Measurements from ENCODE around the gene FAM229B.
"Not testable (repeated sequence)": the region's sequence is repeated elsewhere in the genome, so short reads cannot be mapped to it uniquely, and the experiment has no call there.

FAM229B gene

GRCh38 chr6:112047523-112047922 is 39.9 kb upstream of the FAM229B start:
- H3K27ac ChIP-seq (ENCODE audit: low read depth, low read length); H3K27me3 ChIP-seq (ENCODE audit: insufficient read depth, low read length); H3K9ac ChIP-seq (ENCODE audit: low read depth, low read length); H3K4me1 ChIP-seq (ENCODE audit: insufficient read depth, low read length); H3K36me3 ChIP-seq (ENCODE audit: insufficient read depth, low read length); H3K4me3 ChIP-seq (ENCODE audit: low read length); H3K9me3 ChIP-seq (ENCODE audit: insufficient read depth, low read depth, low read length): not testable (repeated sequence)
- 95% methylated on average over 25 of the region's 25 CpGs for WGBS

- Histone ChIP-seq H3K27me3 (ENCODE audit: insufficient read depth, low read length) (no peaks in the 10 kb centered on the region), H3K4me1 (ENCODE audit: insufficient read depth, low read length) (no peaks in the 10 kb centered on the region), H3K4me3 (ENCODE audit: low read length) (no peak overlapping the region), H3K9ac (ENCODE audit: low read depth, low read length) (no peak overlapping the region), H3K9me3 (ENCODE audit: insufficient read depth, low read depth, low read length) (0 out of 2 replicates have a peak, but pooled peaks cover 6% of the 10 kb centered on the region), H3K27ac (ENCODE audit: low read depth, low read length) (no peak overlapping the region), H3K36me3 (ENCODE audit: insufficient read depth, low read length) (no peaks in the 10 kb centered on the region)
- WGBS = 89% methylated on average over 5 of the region's 6 CpGs
Observed at GRCh38 chr6:112049026-112049799, 38.2 kb upstream of the FAM229B start.

- no peak overlapping the region for H3K9ac ChIP-seq (ENCODE audit: low read depth, low read length)
- 95% methylated on average over 7 of the region's 7 CpGs for WGBS
- no peak overlapping the region for H3K27ac ChIP-seq (ENCODE audit: low read depth, low read length)
- no peaks in the 10 kb centered on the region for H3K36me3 ChIP-seq (ENCODE audit: insufficient read depth, low read length)
- no peak overlapping the region for H3K4me3 ChIP-seq (ENCODE audit: low read length)
- H3K9me3 ChIP-seq (ENCODE audit: insufficient read depth, low read depth, low read length) = 0 out of 2 replicates have a peak, but pooled peaks cover 6% of the 10 kb centered on the region
- H3K4me1 ChIP-seq (ENCODE audit: insufficient read depth, low read length) = no peaks in the 10 kb centered on the region
- no peaks in the 10 kb centered on the region for H3K27me3 ChIP-seq (ENCODE audit: insufficient read depth, low read length)
Observed at GRCh38 chr6:112049996-112050395, 37.4 kb upstream of the FAM229B start.

- Histone ChIP-seq H3K4me3 (ENCODE audit: low read length) (no peak overlapping the region), H3K27me3 (ENCODE audit: insufficient read depth, low read length) (no peaks in the 10 kb centered on the region), H3K36me3 (ENCODE audit: insufficient read depth, low read length) (no peaks in the 10 kb centered on the region), H3K27ac (ENCODE audit: low read depth, low read length) (no peak overlapping the region), H3K9me3 (ENCODE audit: insufficient read depth, low read depth, low read length) (0 out of 2 replicates have a peak, but pooled peaks cover 6% of the 10 kb centered on the region), H3K9ac (ENCODE audit: low read depth, low read length) (no peak overlapping the region), H3K4me1 (ENCODE audit: insufficient read depth, low read length) (no peaks in the 10 kb centered on the region)
- 89% methylated on average over 5 of the region's 5 CpGs for WGBS
Observed at GRCh38 chr6:112050429-112050828, 37.0 kb upstream of the FAM229B start.

GRCh38 chr6:112051251-112051740 is 36.1 kb upstream of the FAM229B start:
- not testable (repeated sequence) for H3K4me3 ChIP-seq (ENCODE audit: low read length); H3K36me3 ChIP-seq (ENCODE audit: insufficient read depth, low read length); H3K4me1 ChIP-seq (ENCODE audit: insufficient read depth, low read length); H3K9me3 ChIP-seq (ENCODE audit: insufficient read depth, low read depth, low read length); H3K27me3 ChIP-seq (ENCODE audit: insufficient read depth, low read length); H3K9ac ChIP-seq (ENCODE audit: low read depth, low read length); H3K27ac ChIP-seq (ENCODE audit: low read depth, low read length)
- 100% methylated on average over 1 of the region's 4 CpGs for WGBS

- H3K9me3 ChIP-seq (ENCODE audit: insufficient read depth, low read depth, low read length) = no peaks in the 10 kb centered on the region
- no peak within 1 kb of the TSS for H3K27ac ChIP-seq (ENCODE audit: low read depth, low read length)
- H3K36me3 ChIP-seq (ENCODE audit: insufficient read depth, low read length) = no peaks in the 10 kb centered on the region
- no peak within 1 kb of the TSS for H3K9ac ChIP-seq (ENCODE audit: low read depth, low read length)
- H3K4me1 ChIP-seq (ENCODE audit: insufficient read depth, low read length) = no peaks in the 10 kb centered on the region
- H3K27me3 ChIP-seq (ENCODE audit: insufficient read depth, low read length) = no peaks in the 10 kb centered on the region
- no peak within 1 kb of the TSS for H3K4me3 ChIP-seq (ENCODE audit: low read length)
- 90% methylated on average over 12 of the region's 12 CpGs for WGBS
Observed at GRCh38 chr6:112054001-112054400, 33.4 kb upstream of the FAM229B start, which contains the start of gene CCN6. Gene CCN6, plus strand, starts transcription at chr6:112054104. Its CDS starts 254 bp downstream, at chr6:112054358.

- Histone ChIP-seq H3K36me3 (ENCODE audit: insufficient read depth, low read length) (no peaks in the 10 kb centered on the region), H3K27ac (ENCODE audit: low read depth, low read length) (no peak overlapping the region), H3K9me3 (ENCODE audit: insufficient read depth, low read depth, low read length) (no peaks in the 10 kb centered on the region), H3K4me3 (ENCODE audit: low read length) (no peak overlapping the region), H3K9ac (ENCODE audit: low read depth, low read length) (no peak overlapping the region), H3K27me3 (ENCODE audit: insufficient read depth, low read length) (no peaks in the 10 kb centered on the region), H3K4me1 (ENCODE audit: insufficient read depth, low read length) (no peaks in the 10 kb centered on the region)
- WGBS = 91% methylated on average over 10 of the region's 10 CpGs
Observed at GRCh38 chr6:112054555-112055190, 32.7 kb upstream of the FAM229B start.

- Histone ChIP-seq H3K36me3 (ENCODE audit: insufficient read depth, low read length) (no peaks in the 10 kb centered on the region), H3K9me3 (ENCODE audit: insufficient read depth, low read depth, low read length) (no peaks in the 10 kb centered on the region), H3K4me3 (ENCODE audit: low read length) (no peak overlapping the region), H3K27me3 (ENCODE audit: insufficient read depth, low read length) (no peaks in the 10 kb centered on the region), H3K4me1 (ENCODE audit: insufficient read depth, low read length) (no peaks in the 10 kb centered on the region), H3K9ac (ENCODE audit: low read depth, low read length) (no peak overlapping the region), H3K27ac (ENCODE audit: low read depth, low read length) (no peak overlapping the region)
- WGBS = 86% methylated on average over 4 of the region's 4 CpGs
Observed at GRCh38 chr6:112058243-112059032, 29.0 kb upstream of the FAM229B start.

GRCh38 chr6:112061605-112062004 is 25.8 kb upstream of the FAM229B start:
- no peaks in the 10 kb centered on the region for H3K4me1 ChIP-seq (ENCODE audit: insufficient read depth, low read length)
- H3K4me3 ChIP-seq (ENCODE audit: low read length) = no peak overlapping the region
- WGBS = 92% methylated on average over 4 of the region's 4 CpGs
- H3K27ac ChIP-seq (ENCODE audit: low read depth, low read length) = no peak overlapping the region
- no peaks in the 10 kb centered on the region for H3K9me3 ChIP-seq (ENCODE audit: insufficient read depth, low read depth, low read length)
- H3K9ac ChIP-seq (ENCODE audit: low read depth, low read length) = no peak overlapping the region
- H3K36me3 ChIP-seq (ENCODE audit: insufficient read depth, low read length) = no peaks in the 10 kb centered on the region
- H3K27me3 ChIP-seq (ENCODE audit: insufficient read depth, low read length) = no peaks in the 10 kb centered on the region

GRCh38 chr6:112062966-112063365 is 24.4 kb upstream of the FAM229B start:
- no peak overlapping the region for H3K4me3 ChIP-seq (ENCODE audit: low read length)
- no peaks in the 10 kb centered on the region for H3K36me3 ChIP-seq (ENCODE audit: insufficient read depth, low read length)
- no peak overlapping the region for H3K27ac ChIP-seq (ENCODE audit: low read depth, low read length)
- H3K9me3 ChIP-seq (ENCODE audit: insufficient read depth, low read depth, low read length) = no peaks in the 10 kb centered on the region
- H3K27me3 ChIP-seq (ENCODE audit: insufficient read depth, low read length) = no peaks in the 10 kb centered on the region
- WGBS = 92% methylated on average over 2 of the region's 3 CpGs
- H3K9ac ChIP-seq (ENCODE audit: low read depth, low read length) = no peak overlapping the region
- no peaks in the 10 kb centered on the region for H3K4me1 ChIP-seq (ENCODE audit: insufficient read depth, low read length)

GRCh38 chr6:112065426-112065986 is 21.9 kb upstream of the FAM229B start:
- H3K9ac ChIP-seq (ENCODE audit: low read depth, low read length) = no peak overlapping the region
- H3K4me3 ChIP-seq (ENCODE audit: low read length) = no peak overlapping the region
- 85% methylated on average over 6 of the region's 6 CpGs for WGBS
- H3K27ac ChIP-seq (ENCODE audit: low read depth, low read length) = no peak overlapping the region
- H3K4me1 ChIP-seq (ENCODE audit: insufficient read depth, low read length) = no peaks in the 10 kb centered on the region
- H3K9me3 ChIP-seq (ENCODE audit: insufficient read depth, low read depth, low read length) = no peaks in the 10 kb centered on the region
- H3K27me3 ChIP-seq (ENCODE audit: insufficient read depth, low read length) = no peaks in the 10 kb centered on the region
- peaks cover 11% of the 10 kb centered on the region for H3K36me3 ChIP-seq (ENCODE audit: insufficient read depth, low read length)

Measured in HUES64 (cell line).